Rectal smooth muscle tissue (tissue), 1 donor: Measurements from ENCODE around the gene CACHD1.

Experiments
- H3K27ac ChIP-seq: one replicate; pipeline ENCODE4 v1.7.0; 2013; ENCODE audit warnings: low read depth, low read length, inconsistent platforms
- H3K27me3 ChIP-seq: one replicate; pipeline ENCODE4 v1.7.0; 2013; ENCODE audit warnings: low read length; ENCODE audit not compliant: control insufficient read depth, insufficient read depth
- H3K36me3 ChIP-seq: one replicate; pipeline ENCODE4 v1.7.0; 2013; ENCODE audit warnings: low read length; ENCODE audit not compliant: control insufficient read depth, insufficient read depth
- H3K4me1 ChIP-seq: one replicate; pipeline ENCODE4 v1.7.0; 2013; ENCODE audit warnings: low read length; ENCODE audit not compliant: control insufficient read depth, insufficient read depth
- H3K4me3 ChIP-seq: one replicate; pipeline ENCODE4 v1.7.0; 2013; ENCODE audit warnings: low read length
- H3K9ac ChIP-seq: one replicate; pipeline ENCODE4 v1.7.0; 2013; ENCODE audit warnings: low read length

CACHD1 gene

DNA sequence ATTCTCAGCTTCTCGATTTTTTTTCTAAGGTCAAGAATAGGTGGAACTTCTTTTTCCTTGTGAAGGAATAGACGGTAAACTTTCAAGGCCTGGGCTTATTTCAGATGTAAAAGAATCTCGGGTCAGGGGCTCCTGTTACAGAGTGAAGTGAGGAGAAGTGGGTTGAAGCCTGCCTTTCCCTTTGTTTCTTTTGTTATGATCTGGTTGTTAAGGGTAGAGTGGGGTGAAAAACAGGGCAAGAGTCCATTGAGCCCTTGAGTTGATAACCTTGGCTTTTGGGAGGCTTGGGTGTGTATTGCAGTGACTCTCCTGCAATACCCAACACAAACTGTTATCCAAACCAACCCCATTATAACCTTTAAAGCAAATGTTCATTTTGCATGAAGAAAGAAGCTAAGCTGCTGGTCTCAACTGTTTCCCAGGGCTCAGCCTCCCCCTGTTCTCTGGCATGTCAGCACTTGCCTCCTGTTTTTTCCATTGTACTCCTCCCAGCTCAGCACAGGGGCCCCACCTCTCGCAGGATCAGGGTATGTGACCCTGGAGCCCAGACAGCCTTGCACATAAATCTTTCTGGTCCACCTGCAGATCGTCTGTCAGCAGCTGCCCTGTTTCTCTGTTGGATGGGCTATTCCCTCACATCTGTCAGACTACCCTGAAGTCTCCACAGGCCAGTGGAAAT, 102.4 kb downstream of the CACHD1 start:
- Histone ChIP-seq H3K4me3 (no peak overlapping the region), H3K27me3 (no peaks in the 10 kb centered on the region), H3K4me1 (no peaks in the 10 kb centered on the region), H3K9ac (no peak overlapping the region), H3K27ac (no peak overlapping the region), H3K36me3 (no peaks in the 10 kb centered on the region)

DNA sequence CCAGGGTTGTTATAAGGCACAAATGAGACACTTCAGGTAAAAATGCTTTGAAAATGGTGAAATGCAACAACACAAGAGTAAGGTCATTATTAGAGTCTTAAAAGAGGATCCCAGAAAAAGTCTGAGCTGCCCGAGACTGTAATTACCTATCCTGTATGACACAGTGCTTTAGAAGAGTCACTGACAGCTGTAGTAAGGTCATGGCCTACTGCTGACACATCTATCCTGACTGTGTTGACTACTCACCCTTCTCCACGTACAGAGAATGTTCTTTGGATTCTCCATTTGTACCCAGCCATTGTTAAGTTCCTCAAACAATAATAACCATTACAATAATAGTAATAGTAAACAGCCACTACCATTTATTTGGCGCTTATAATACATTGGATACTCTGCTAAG, 104.4 kb downstream of the CACHD1 start:
- no peak overlapping the region for H3K27ac ChIP-seq
- H3K36me3 ChIP-seq, result no peaks in the 10 kb centered on the region
- H3K27me3 ChIP-seq, result no peaks in the 10 kb centered on the region
- no peaks in the 10 kb centered on the region for H3K4me1 ChIP-seq
- H3K4me3 ChIP-seq, result no peak overlapping the region
- no peak overlapping the region for H3K9ac ChIP-seq

DNA sequence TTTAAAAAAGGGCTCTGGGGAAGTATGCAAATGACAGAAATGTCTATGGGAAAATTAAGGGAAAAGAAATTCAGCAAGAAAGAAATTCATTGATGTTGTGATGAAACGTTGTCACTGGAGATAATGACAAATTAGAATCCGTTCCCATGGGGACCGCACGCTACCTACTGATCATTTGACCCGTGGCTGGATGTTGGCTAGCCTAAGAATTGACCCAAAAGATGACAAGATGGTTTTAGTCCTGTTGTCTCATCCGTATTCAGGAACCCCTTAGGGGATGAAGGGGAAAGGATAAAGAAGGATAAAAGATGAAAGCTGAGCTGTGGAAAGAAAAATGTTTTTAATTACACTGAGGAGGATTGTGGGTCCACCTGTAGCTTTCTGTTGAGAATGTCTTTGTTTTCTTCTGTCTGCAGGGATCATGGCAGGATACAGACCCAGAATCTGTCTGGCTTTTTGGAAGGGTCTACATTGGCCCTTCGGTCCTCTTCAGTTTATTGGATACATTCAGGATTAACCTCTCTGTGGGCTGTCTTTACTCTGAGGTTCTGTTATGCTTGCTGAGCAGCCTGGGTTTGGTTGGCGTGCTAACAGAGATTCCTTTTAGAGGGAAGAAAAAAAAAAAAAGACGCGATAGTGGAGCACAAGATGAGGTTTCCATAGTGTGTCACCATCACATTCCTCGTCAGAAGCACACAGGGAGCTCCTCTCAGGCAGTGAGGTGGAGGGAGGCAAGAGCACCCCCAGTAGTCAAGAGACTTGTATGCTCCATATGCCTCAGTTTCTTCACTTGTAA, 106.2 kb downstream of the CACHD1 start:
- H3K27me3 ChIP-seq, result no peaks in the 10 kb centered on the region
- H3K27ac ChIP-seq, result no peak overlapping the region
- H3K9ac ChIP-seq, result no peak overlapping the region
- H3K36me3 ChIP-seq, result no peaks in the 10 kb centered on the region
- no peak overlapping the region for H3K4me3 ChIP-seq
- H3K4me1 ChIP-seq, result no peaks in the 10 kb centered on the region

DNA sequence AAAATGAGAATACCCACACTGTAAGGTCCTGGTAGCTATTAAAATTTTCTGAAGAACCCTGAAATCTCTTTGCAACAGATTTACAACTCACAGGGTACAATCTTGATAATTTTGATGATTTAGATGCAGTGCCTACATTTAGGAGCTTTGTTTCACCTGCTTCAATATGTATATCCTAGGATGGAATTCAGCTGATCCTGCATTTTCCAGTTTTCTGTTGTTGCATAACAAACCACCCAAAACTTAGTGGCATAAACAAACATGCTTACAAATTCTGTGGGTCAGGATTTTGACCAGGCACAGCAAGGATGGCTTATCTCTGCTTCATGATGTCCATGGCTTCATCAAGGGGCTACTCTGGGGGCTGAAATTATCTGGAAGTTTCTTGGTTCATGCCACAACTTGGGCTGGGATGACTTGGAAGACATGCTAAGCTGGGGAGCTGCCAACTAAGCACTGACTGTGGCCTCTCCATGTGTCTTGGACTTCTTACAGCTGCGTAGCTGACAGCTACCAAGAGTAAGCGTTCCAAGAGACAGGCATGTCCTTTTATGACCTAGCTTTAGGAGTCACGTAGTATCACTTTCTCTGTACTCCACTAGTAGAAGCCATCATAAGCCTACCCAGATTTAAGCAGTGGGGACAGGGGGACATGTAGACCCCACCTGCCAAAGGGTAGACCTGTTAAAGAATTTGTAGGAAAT, 108.5 kb downstream of the CACHD1 start:
- Histone ChIP-seq H3K27ac (no peak overlapping the region), H3K4me3 (no peak overlapping the region), H3K4me1 (no peaks in the 10 kb centered on the region), H3K9ac (no peak overlapping the region), H3K36me3 (no peaks in the 10 kb centered on the region), H3K27me3 (no peaks in the 10 kb centered on the region)

DNA sequence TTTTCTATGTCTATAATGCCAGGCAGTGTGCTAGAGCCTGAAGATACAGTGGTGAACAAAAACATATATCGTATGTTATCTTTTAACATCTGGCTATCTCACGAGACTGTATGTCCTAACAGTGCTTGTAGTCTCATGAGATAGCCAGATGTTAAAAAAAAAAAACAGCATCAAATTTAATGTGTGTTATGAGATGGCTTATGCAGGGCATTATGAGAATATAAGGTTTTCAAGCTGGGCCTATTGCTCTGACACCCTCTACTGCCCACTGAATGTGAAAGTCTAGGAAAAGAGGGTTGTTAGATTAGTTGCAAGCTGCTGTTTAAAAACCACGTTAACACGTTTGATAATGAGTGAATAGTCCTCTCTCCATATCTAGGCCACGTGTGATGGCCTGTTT, 109.8 kb downstream of the CACHD1 start:
- Histone ChIP-seq H3K4me3 (no peak overlapping the region), H3K27ac (no peak overlapping the region), H3K4me1 (no peaks in the 10 kb centered on the region), H3K27me3 (no peaks in the 10 kb centered on the region), H3K36me3 (no peaks in the 10 kb centered on the region), H3K9ac (no peak overlapping the region)

DNA sequence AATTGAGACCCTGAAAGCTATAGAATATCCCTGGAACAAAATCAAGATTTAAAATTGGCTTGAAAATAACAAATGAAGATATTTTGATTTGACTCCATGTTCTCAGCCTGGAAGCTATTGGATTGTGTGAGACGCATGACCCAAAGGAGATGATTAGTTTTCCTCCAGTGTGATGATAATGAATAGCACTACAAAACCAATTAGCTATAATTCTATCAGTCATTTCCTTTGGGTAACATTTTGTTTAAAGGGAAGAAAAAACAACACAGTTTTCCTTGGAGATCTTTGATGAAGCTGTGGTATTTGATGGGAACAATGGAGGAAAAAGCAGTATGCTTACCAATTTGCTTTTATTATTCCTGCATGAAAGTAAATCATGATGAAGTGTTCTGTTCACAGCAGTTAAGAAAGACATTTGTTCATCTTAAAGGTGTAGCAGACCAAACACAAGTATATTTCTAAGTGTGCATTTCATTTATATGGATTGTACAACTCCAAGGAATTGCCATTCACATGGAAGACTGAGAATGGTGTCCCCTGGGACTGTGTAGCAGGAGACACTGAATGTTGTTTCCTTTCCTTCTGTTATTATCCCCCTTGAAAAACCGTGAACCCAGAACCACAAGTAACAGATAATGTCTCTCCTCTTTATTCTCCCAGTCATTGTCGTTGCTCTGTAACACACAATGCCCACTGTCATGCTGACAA, 111.4 kb downstream of the CACHD1 start:
- no peak overlapping the region for H3K27ac ChIP-seq
- H3K27me3 ChIP-seq, result no peaks in the 10 kb centered on the region
- no peak overlapping the region for H3K9ac ChIP-seq
- no peaks in the 10 kb centered on the region for H3K36me3 ChIP-seq
- no peak overlapping the region for H3K4me3 ChIP-seq
- H3K4me1 ChIP-seq, result no peaks in the 10 kb centered on the region

DNA sequence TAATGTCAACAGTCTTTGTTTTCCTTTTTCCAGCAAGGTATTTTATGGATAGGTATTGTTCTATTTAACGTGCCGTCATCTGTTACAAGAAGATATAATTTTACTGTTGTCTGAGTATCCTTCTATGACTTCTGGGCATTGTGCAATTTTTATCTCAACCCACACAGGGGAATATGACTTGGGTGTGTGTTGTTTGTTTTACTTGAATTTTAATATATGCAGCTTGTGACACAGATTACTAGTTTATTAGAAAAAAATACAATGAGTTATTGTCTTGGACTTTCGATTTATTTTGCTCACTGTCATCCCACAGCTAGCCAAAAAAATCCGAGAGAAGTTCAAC, 111.9 kb downstream of the CACHD1 start:
- H3K27me3 ChIP-seq, result no peaks in the 10 kb centered on the region
- H3K36me3 ChIP-seq, result no peaks in the 10 kb centered on the region
- H3K9ac ChIP-seq, result no peak overlapping the region
- no peaks in the 10 kb centered on the region for H3K4me1 ChIP-seq
- H3K27ac ChIP-seq, result no peak overlapping the region
- H3K4me3 ChIP-seq, result no peak overlapping the region

DNA sequence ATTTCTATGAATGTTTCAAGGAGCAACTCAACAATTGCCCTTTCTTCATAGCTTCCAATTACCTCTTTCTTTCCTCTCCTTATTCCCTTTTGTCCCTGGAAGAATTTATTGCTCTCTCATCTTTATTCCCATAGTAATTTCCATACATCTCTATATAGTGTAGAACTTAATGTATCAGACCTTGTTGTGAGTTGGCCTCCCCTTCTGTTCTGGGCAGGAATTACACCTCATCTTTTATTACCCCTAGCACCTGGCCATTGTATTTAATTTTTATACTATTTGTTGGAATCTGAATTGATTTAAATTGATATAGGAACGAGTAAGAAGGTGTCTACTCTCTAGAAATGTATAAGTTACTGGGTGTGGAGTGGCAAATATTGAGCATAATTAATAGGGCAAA, 114.5 kb downstream of the CACHD1 start:
- no peaks in the 10 kb centered on the region for H3K27me3 ChIP-seq

DNA sequence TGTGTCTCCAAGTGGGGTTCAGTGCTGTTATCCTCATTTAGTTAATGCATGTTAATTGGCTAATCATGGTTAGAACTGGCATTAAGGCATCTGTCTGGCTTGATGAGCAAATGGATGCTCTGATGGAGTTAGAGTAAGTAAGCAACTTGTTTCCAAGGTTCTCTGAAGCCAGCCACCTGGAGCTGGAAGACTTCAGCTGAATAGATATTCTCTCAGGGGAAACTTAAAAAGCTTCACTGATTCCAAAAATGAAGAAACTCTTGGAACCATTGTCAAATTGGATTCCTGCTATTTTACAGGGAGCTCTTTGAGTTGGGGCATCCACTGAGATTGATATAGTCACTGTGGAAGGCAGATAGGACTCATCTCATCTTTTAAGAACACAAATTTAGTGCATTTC, 118.9 kb downstream of the CACHD1 start:
- no peaks in the 10 kb centered on the region for H3K4me1 ChIP-seq
- no peak overlapping the region for H3K4me3 ChIP-seq
- no peak overlapping the region for H3K27ac ChIP-seq
- H3K27me3 ChIP-seq, result no peaks in the 10 kb centered on the region
- H3K36me3 ChIP-seq, result no peaks in the 10 kb centered on the region
- no peak overlapping the region for H3K9ac ChIP-seq

More for the DNA sequence above, 114.5 kb downstream of the CACHD1 start:
- H3K4me3 ChIP-seq, result no peak overlapping the region
- no peak overlapping the region for H3K27ac ChIP-seq
- no peaks in the 10 kb centered on the region for H3K36me3 ChIP-seq
- H3K4me1 ChIP-seq, result no peaks in the 10 kb centered on the region
- H3K9ac ChIP-seq, result no peak overlapping the region

DNA sequence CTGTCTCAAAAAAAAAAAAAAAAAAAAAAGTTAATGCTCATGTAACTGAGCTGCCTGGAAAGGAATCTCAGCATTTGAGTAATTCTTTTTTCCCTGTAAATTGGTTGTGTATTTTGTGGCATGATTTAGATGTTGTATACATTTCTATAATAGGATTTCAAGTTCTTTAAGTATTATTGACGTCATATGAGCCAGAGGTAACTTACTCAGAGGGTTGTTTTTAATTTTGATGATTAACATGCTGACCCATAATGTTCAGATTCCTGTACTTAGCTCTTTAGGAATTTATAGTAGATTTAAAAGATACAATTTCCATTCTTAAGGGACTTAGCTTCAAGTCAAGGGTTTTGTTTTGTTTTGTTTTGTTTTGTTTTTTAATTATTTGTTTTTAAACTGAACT, 120.4 kb downstream of the CACHD1 start:
- H3K27ac ChIP-seq, result no peak overlapping the region
- H3K9ac ChIP-seq, result no peak overlapping the region
- no peaks in the 10 kb centered on the region for H3K36me3 ChIP-seq
- no peaks in the 10 kb centered on the region for H3K27me3 ChIP-seq
- no peaks in the 10 kb centered on the region for H3K4me1 ChIP-seq
- no peak overlapping the region for H3K4me3 ChIP-seq

DNA sequence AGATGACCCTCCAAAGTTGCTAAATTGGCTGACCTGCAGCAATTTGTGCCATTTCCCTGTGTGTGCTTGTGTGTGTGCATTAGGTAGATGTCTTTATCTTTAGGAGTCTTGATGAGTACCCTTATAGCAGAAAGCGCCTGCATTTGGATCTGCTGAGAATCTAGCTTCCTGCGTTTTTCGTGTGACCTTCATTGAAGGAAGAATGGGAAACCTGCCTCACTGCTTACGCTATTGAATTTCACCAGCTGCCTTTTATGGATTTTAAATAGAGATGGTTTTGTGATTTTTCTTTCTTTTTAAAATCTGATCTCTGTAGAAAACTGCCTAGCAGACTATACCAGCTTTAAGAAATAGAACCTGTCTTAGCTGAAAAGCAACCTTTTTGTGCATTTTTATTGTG, 124.5 kb downstream of the CACHD1 start:
- Histone ChIP-seq H3K27ac (no peak overlapping the region), H3K27me3 (no peaks in the 10 kb centered on the region)

DNA sequence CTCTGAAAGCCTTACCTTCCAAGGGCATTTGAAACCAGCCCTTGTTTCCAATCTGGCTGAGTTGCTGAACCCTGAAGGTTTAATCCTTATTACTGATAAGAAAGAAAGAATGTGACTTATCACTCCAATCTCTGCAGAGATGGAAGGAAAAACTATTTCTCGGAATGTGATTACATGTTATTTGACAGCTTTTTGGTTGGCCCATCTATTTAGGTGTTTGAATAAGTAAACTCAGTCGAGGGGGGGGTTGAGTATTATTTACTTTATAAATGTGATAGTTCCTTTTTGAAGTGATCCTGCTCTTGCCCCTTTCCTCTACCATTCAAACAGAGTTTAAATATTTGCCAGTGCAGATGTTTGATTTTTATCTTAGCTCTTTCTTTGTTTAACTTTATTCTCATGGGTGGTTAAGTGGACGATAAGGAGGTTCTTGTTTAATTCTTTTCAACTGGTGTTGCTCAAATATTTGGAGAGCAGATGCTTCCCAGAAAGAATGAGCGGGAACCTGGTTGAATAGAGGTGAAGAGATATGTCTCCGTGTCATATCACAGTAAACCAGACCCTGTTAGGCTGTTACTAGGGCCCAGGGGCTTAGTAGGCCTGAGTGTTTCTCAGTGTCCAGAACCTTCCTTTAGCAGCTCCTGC, 126.1 kb downstream of the CACHD1 start:
- no peak overlapping the region for H3K27ac ChIP-seq
- H3K4me1 ChIP-seq, result no peaks in the 10 kb centered on the region
- H3K4me3 ChIP-seq, result no peak overlapping the region
- no peak overlapping the region for H3K9ac ChIP-seq
- H3K27me3 ChIP-seq, result no peaks in the 10 kb centered on the region
- H3K36me3 ChIP-seq, result no peaks in the 10 kb centered on the region

More for the DNA sequence above, 124.5 kb downstream of the CACHD1 start:
- no peak overlapping the region for H3K4me3 ChIP-seq
- H3K36me3 ChIP-seq, result no peaks in the 10 kb centered on the region
- no peak overlapping the region for H3K9ac ChIP-seq
- no peaks in the 10 kb centered on the region for H3K4me1 ChIP-seq
